WTC11 (cell line): ENCODE measurements around the gene SORCS2. TPM values are rescaled to one million over a fixed set of nuclear protein-coding genes. Genes with fewer than 3 reads are reported as not detected.

ENCODE experiments used
- ARID4B ChIP-seq: sonication (generic); formaldehyde crosslinking; IDR thresholded peaks from 2 replicates; pipeline ENCODE4 v1.8.0; 2023; ENCODE audit warnings: missing genetic modification reagents, mild to moderate bottlenecking, borderline replicate concordance
- CREM ChIP-seq: sonication (generic); formaldehyde crosslinking; IDR thresholded peaks from 2 replicates; pipeline ENCODE4 v1.8.1; 2022; ENCODE audit warnings: mild to moderate bottlenecking, missing genetic modification reagents, moderate library complexity
- CTCF ChIP-seq: fragments of 200-600 bp; IDR thresholded peaks from 2 replicates; pipeline ENCODE4 v1.8.0; 2022; ENCODE audit warnings: antibody characterized with exemption
- E2F1 ChIP-seq: sonication (generic); formaldehyde crosslinking; IDR thresholded peaks from 2 replicates; pipeline ENCODE4 v1.8.0; 2022; ENCODE audit warnings: mild to moderate bottlenecking, missing genetic modification reagents
- ELF4 ChIP-seq: sonication (generic); formaldehyde crosslinking; IDR thresholded peaks from 2 replicates; pipeline ENCODE4 v1.8.1; 2022; ENCODE audit warnings: low read depth, mild to moderate bottlenecking, moderate library complexity, missing genetic modification reagents
- EMX1 ChIP-seq: fragments of 250-450 bp; sonication (Bioruptor Pico); IDR thresholded peaks from 2 replicates; pipeline ENCODE4 v1.8.0; 2021; ENCODE audit warnings: mild to moderate bottlenecking
- FOXP4 ChIP-seq: sonication (generic); formaldehyde crosslinking; IDR thresholded peaks from 2 replicates; pipeline ENCODE4 v1.8.0; 2022; ENCODE audit warnings: mild to moderate bottlenecking, missing genetic modification reagents
- GRHL2 ChIP-seq: fragments of 250-450 bp; sonication (Bioruptor Pico); IDR thresholded peaks from 2 replicates; pipeline ENCODE4 v1.8.0; 2022; ENCODE audit warnings: mild to moderate bottlenecking, moderate library complexity; ENCODE audit not compliant: insufficient replicate concordance, severe bottlenecking
- JUN ChIP-seq: sonication (generic); formaldehyde crosslinking; IDR thresholded peaks from 2 replicates; pipeline ENCODE4 v1.8.0; 2023; ENCODE audit warnings: mild to moderate bottlenecking, missing genetic modification reagents
- MXD4 ChIP-seq: fragments of 250-450 bp; sonication (Bioruptor Pico); IDR thresholded peaks from 2 replicates; pipeline ENCODE4 v1.8.0; 2021; ENCODE audit warnings: mild to moderate bottlenecking, moderate library complexity, borderline replicate concordance
- MYBL2 ChIP-seq: sonication (generic); formaldehyde crosslinking; IDR thresholded peaks from 2 replicates; pipeline ENCODE4 v1.8.1; 2023; ENCODE audit warnings: mild to moderate bottlenecking, moderate library complexity, missing genetic modification reagents
- NFYB ChIP-seq: sonication (generic); formaldehyde crosslinking; conservative IDR thresholded peaks from 2 replicates; pipeline ENCODE4 v1.8.0; 2022; ENCODE audit warnings: low read depth, missing genetic modification reagents
- NR1H2 ChIP-seq: sonication (generic); formaldehyde crosslinking; IDR thresholded peaks from 2 replicates; pipeline ENCODE4 v1.9.0; 2021; ENCODE audit warnings: mild to moderate bottlenecking, moderate library complexity, missing genetic modification reagents
- PREB ChIP-seq: sonication (generic); formaldehyde crosslinking; IDR thresholded peaks from 2 replicates; pipeline ENCODE4 v1.8.1; 2022; ENCODE audit warnings: mild to moderate bottlenecking, missing genetic modification reagents, moderate library complexity, borderline replicate concordance
- TEAD1 ChIP-seq: sonication (generic); formaldehyde crosslinking; IDR thresholded peaks from 2 replicates; pipeline ENCODE4 v1.8.0; 2022; ENCODE audit warnings: mild to moderate bottlenecking, missing genetic modification reagents
- ZNF138 ChIP-seq: sonication (generic); formaldehyde crosslinking; conservative IDR thresholded peaks from 2 replicates; pipeline ENCODE4 v1.8.1; 2022; ENCODE audit warnings: mild to moderate bottlenecking, moderate library complexity, missing genetic modification reagents
- total RNA-seq: library from RNA; stranded (reverse); gene quantifications from 3 replicates; pipeline ENCODE4 v1.2.3, GENCODE V29; 2021

Gene SORCS2
- total RNA-seq, 1 experiment from 2014 or later, result 6.6 TPM

- TF ChIP-seq ARID4B (CRISPR knock-in tag) (no peak), ZNF138 (CRISPR knock-in tag) (no peak), ELF4 (CRISPR knock-in tag) (no peak), JUN (CRISPR knock-in tag) (no peak), GRHL2 (no peak), CTCF (no peak), MXD4 (CRISPR knock-in tag) (no peak), NFYB (CRISPR knock-in tag) (no peak), E2F1 (CRISPR knock-in tag) (no peak), NR1H2 (no peak), FOXP4 (CRISPR knock-in tag) (no peak), MYBL2 (CRISPR knock-in tag) (no peak), TEAD1 (CRISPR knock-in tag) (no peak), CREM (no peak), PREB (no peak), EMX1 (CRISPR knock-in tag) (no peak)
Observed at GRCh38 chr4:7332216-7333023, 140.1 kb downstream of the SORCS2 start (continued).
